ENCODE results near the gene APP. TPM values are rescaled to one million over a fixed set of nuclear protein-coding genes. Genes with fewer than 3 reads are reported as not detected.

APP gene
- total RNA-seq, 1 experiment from 2014 or later, result 560 TPM

GRCh38 chr21:26153758-26154157 lies 16.8 kb downstream of the APP start:
- DNase-seq (ENCODE audit: low spot score) (no peak), ATAC-seq (no peak)
- Mint-ChIP-seq H3K27me3 (ENCODE audit: low read depth) (no peaks in the 10 kb centered on the region), H3K36me3 (peaks cover 8% of the 10 kb centered on the region), H3K4me3 (no peak overlapping the region), H3K4me1 (peaks cover 76% of the 10 kb centered on the region), H3K9me3 (peaks cover 3% of the 10 kb centered on the region), H3K27ac (peak overlapping the region; percentile 37; the same call in 1 of the 2 replicates)
- CTCF ChIA-PET, result no interaction called here
- POLR2A ChIA-PET, result no interaction called here
- no peak for TF ChIP-seq ZNF138 (CRISPR knock-in tag; conservative IDR thresholded peaks at IDR 0.05)

GRCh38 chr21:26148840-26149354 lies 21.7 kb downstream of the APP start:
- peak overlapping the region; percentile 1 for H3K4me3 Mint-ChIP-seq
- DNase-seq (ENCODE audit: low spot score) (no peak), ATAC-seq (peak; percentile 28)
- peaks cover 74% of the 10 kb centered on the region for H3K4me1 Mint-ChIP-seq
- H3K36me3 Mint-ChIP-seq, result peaks cover 20% of the 10 kb centered on the region
- H3K27ac Mint-ChIP-seq, result peak overlapping the region; percentile 81
- H3K27me3 Mint-ChIP-seq (ENCODE audit: low read depth), result no peaks in the 10 kb centered on the region
- no peak for TF ChIP-seq PRDM15 (CRISPR knock-in tag; IDR thresholded peaks at IDR 0.05)
- no peak for TF ChIP-seq ZBTB43 (CRISPR knock-in tag; IDR thresholded peaks at IDR 0.05)
- no peak for TF ChIP-seq ATF2 (CRISPR knock-in tag; IDR thresholded peaks at IDR 0.05; ENCODE audit: borderline replicate concordance, low read depth)
- no peak for TF ChIP-seq ELF4 (CRISPR knock-in tag; IDR thresholded peaks at IDR 0.05; ENCODE audit: low read depth)
- TF ChIP-seq HMGXB4 (CRISPR knock-in tag; IDR thresholded peaks at IDR 0.05), result no peak
- no peak for TF ChIP-seq KAT7 (CRISPR knock-in tag; IDR thresholded peaks at IDR 0.05; ENCODE audit: borderline replicate concordance)
- TF ChIP-seq ATF6 (CRISPR knock-in tag; IDR thresholded peaks at IDR 0.05), result no peak
- POLR2A ChIA-PET, result interaction anchor here (1.3 kb wide), 1 partner anchor 20 kb away, joined by 6 read pairs; no protein-coding TSS in a partner anchor
- H3K9me3 Mint-ChIP-seq, result peaks cover 3% of the 10 kb centered on the region
- CTCF ChIA-PET, result interaction anchor here (0.6 to 4.0 kb wide), 4 partner anchors 9 to 67 kb away, joined by 3 to 18 read pairs (median 3); partner anchors contain the start of gene APP

GRCh38 chr21:26148071-26148839 lies 22.3 kb downstream of the APP start:
- TF ChIP-seq HMGA2 (CRISPR knock-in tag; IDR thresholded peaks at IDR 0.05) (no peak), ETV6 (CRISPR knock-in tag; IDR thresholded peaks at IDR 0.05) (no peak), TEAD1 (CRISPR knock-in tag; IDR thresholded peaks at IDR 0.05) (peak; percentile 64; the same call in 1 of the 2 replicates)
- H3K4me1 Mint-ChIP-seq, result peaks cover 76% of the 10 kb centered on the region
- ATAC-seq (peak; percentile 92), DNase-seq (ENCODE audit: low spot score) (peak; percentile 61)
- H3K9me3 Mint-ChIP-seq, result peaks cover 3% of the 10 kb centered on the region
- peak overlapping the region; percentile 91 for H3K27ac Mint-ChIP-seq
- no peak overlapping the region; the same call in 1 of the 2 replicates for H3K4me3 Mint-ChIP-seq
- H3K27me3 Mint-ChIP-seq (ENCODE audit: low read depth), result no peaks in the 10 kb centered on the region
- peaks cover 25% of the 10 kb centered on the region for H3K36me3 Mint-ChIP-seq
- ChIA-PET POLR2A (no interaction called here), CTCF (interaction anchor here (1.0 to 4.0 kb wide), 3 partner anchors 8 to 67 kb away, joined by 3 to 18 read pairs (median 3); partner anchors contain the start of gene APP)
